OCI-LY7 (cell line): Measurements from ENCODE around the gene SYCP2. TPM values are rescaled to one million over a fixed set of nuclear protein-coding genes. Genes with fewer than 3 reads are reported as not detected.

Experiments
- BruUV-seq: library from RNA; stranded (reverse); fragments of 400-500 nt; replicated peaks from 2 replicates; lab custom pipeline; 2021; lab: Mats Ljungman, UMichigan
- CTCF ChIA-PET: fragments of 300-600 bp; sonication (Branson Sonifier 250); formaldehyde crosslinking; loops from one replicate; lab custom pipeline; 2022; ENCODE audit warnings: antibody characterized with exemption; ENCODE audit not compliant: unreplicated experiment; lab: Charles Lee
- POLR2A ChIA-PET: fragments of 300-600 bp; sonication (Branson Sonifier 250); formaldehyde crosslinking; loops from one replicate; lab custom pipeline; 2022; ENCODE audit warnings: antibody characterized with exemption; lab: Charles Lee
- DNase-seq: peaks from one replicate; pipeline ENCODE4 v3.0.0-alpha.2; 2015; ENCODE audit warnings: low spot score
- H2AFZ ChIP-seq: fragments of 200-600 bp; sonication (generic), shearing (Covaris generic); 2 replicates; pipeline ENCODE4 v1.6.1; 2014; ENCODE audit warnings: mild to moderate bottlenecking, antibody characterized with exemption, low read length, moderate library complexity
- H3K27ac ChIP-seq: fragments of 200-600 bp; sonication (generic); 2 replicates; pipeline ENCODE4 v1.5.1; 2014; ENCODE audit warnings: mixed run types, low read depth, mild to moderate bottlenecking, moderate library complexity, low read length, inconsistent platforms; ENCODE audit not compliant: poor library complexity, severe bottlenecking
- H3K36me3 ChIP-seq: fragments of 200-600 bp; sonication (generic); 2 replicates; pipeline ENCODE4 v1.6.1; 2014; ENCODE audit warnings: mild to moderate bottlenecking, antibody characterized with exemption, low read length, moderate library complexity, mixed read lengths; ENCODE audit not compliant: insufficient read depth
- H3K4me1 ChIP-seq: fragments of 200-600 bp; sonication (generic); 2 replicates; pipeline ENCODE4 v1.5.1; 2014; ENCODE audit warnings: mild to moderate bottlenecking, low read length; ENCODE audit not compliant: insufficient read depth, poor library complexity, severe bottlenecking
- H3K4me2 ChIP-seq: fragments of 200-600 bp; sonication (generic); 2 replicates; pipeline ENCODE4 v1.6.1; 2014; ENCODE audit warnings: mild to moderate bottlenecking, low read length
- H3K4me3 ChIP-seq: fragments of 200-600 bp; sonication (generic); 2 replicates; pipeline ENCODE4 v1.5.1; 2014; ENCODE audit warnings: mild to moderate bottlenecking, low read depth, low read length; ENCODE audit not compliant: poor library complexity, severe bottlenecking
- H3K79me2 ChIP-seq: fragments of 200-600 bp; sonication (generic); 2 replicates; pipeline ENCODE4 v1.6.1; 2016; ENCODE audit warnings: low read depth, mild to moderate bottlenecking, low read length, moderate library complexity, mixed read lengths; ENCODE audit not compliant: insufficient read depth
- H3K9me2 ChIP-seq: fragments of 200-600 bp; sonication (generic); 2 replicates; pipeline ENCODE4 v1.6.1; 2016; ENCODE audit warnings: mild to moderate bottlenecking, low read length, mixed read lengths; ENCODE audit not compliant: insufficient read depth
- H3K9me3 ChIP-seq: fragments of 200-600 bp; sonication (generic); 2 replicates; pipeline ENCODE4 v1.6.1; 2014; ENCODE audit warnings: mild to moderate bottlenecking, mixed run types, low read length, mixed read lengths
- H4K20me1 ChIP-seq: fragments of 200-600 bp; sonication (generic); 2 replicates; pipeline ENCODE4 v1.6.1; 2014; ENCODE audit warnings: mild to moderate bottlenecking, antibody characterized with exemption, low read length, moderate library complexity, mixed read lengths; ENCODE audit not compliant: insufficient read depth
- EZH2phosphoT487 ChIP-seq: fragments of 200-600 bp; sonication (generic); IDR thresholded peaks from 2 replicates; pipeline ENCODE4 v1.6.1; 2018; ENCODE audit warnings: low read depth, borderline replicate concordance, mild to moderate bottlenecking, mixed run types, antibody characterized with exemption, low read length, moderate library complexity, mixed read lengths
- intact Hi-C: fragments of 100-400 bp; cut with micrococcal nuclease; formaldehyde crosslinking; loops from one replicate; pipeline ENCODE4 v1.10.0; 2022; ENCODE audit not compliant: unreplicated experiment
- total RNA-seq, 2 experiments: library from RNA; depleted of rRNA in 1 of 2; stranded (reverse); fragments of >200 nt in 1 of 2; shearing (Covaris generic) in 1 of 2; gene quantifications; 2 replicates each; pipeline ENCODE4 v1.2.3, GENCODE V29; 2014 to 2022
- TF ChIP-seq, protein P1 (sequence below): fragments of 200-600 bp; sonication (generic); conservative IDR thresholded peaks from 2 replicates; pipeline ENCODE4 v1.5.1; 2014; ENCODE audit warnings: mild to moderate bottlenecking, antibody characterized with exemption, low read length, moderate library complexity, mixed read lengths

Gene SYCP2
- total RNA-seq, 2 experiments from 2014 or later, result 0.19 to 0.38 TPM

DNA sequence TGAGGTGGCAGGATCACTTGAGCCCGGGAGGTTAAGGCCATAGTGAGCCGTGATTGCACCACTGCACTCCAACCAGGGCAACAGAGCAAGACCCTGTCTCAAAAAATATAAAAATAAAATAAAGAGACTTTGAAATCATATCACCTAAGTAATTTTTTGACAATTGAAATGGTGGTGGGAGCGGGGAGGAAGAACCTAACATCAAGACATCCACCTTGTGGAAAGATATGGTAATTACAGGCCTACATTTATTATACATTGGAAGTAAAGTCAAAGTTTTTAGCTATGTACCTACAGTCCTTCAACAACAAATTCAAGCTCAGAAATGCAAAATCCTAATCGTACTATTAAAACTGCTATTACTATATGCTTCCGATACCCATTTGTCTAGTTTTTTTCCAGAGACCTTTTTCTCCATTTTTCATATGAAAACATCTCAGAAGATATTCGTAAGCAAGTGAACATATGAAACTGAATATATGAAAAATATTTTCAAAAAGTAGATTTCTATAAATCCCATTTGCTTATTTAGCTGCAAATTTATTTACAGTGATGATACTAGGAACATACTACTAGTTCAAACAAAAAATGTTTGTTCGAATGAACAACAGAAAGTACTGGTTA is 83.3 kb downstream of the SYCP2 start:
- no peaks in the 10 kb centered on the region for H4K20me1 ChIP-seq
- DNase-seq, result peak; percentile 45
- H3K79me2 ChIP-seq, result no peaks in the 10 kb centered on the region
- BruUV-seq, result no TSS peak
- H3K9me2 ChIP-seq, result no peaks in the 10 kb centered on the region
- H3K9me3 ChIP-seq, result no peaks in the 10 kb centered on the region
- no peaks in the 10 kb centered on the region for H3K36me3 ChIP-seq
- H3K4me2 ChIP-seq, result no peak overlapping the region
- no peak overlapping the region for H3K27ac ChIP-seq
- ChIA-PET CTCF (no interaction called here), POLR2A (interaction anchor here (0.8 kb wide), 1 partner anchor 62 kb away, joined by 3 read pairs; no protein-coding TSS in a partner anchor)
- TF ChIP-seq, protein P1, sequence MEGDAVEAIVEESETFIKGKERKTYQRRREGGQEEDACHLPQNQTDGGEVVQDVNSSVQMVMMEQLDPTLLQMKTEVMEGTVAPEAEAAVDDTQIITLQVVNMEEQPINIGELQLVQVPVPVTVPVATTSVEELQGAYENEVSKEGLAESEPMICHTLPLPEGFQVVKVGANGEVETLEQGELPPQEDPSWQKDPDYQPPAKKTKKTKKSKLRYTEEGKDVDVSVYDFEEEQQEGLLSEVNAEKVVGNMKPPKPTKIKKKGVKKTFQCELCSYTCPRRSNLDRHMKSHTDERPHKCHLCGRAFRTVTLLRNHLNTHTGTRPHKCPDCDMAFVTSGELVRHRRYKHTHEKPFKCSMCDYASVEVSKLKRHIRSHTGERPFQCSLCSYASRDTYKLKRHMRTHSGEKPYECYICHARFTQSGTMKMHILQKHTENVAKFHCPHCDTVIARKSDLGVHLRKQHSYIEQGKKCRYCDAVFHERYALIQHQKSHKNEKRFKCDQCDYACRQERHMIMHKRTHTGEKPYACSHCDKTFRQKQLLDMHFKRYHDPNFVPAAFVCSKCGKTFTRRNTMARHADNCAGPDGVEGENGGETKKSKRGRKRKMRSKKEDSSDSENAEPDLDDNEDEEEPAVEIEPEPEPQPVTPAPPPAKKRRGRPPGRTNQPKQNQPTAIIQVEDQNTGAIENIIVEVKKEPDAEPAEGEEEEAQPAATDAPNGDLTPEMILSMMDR, result peak; percentile 74
- TF ChIP-seq EZH2phosphoT487, result no peak
- H3K4me3 ChIP-seq, result no peak overlapping the region
- H3K4me1 ChIP-seq, result no peaks in the 10 kb centered on the region
- intact Hi-C loops, result loop anchor here (2.0 kb wide), 1 partner anchor 67 kb away; no protein-coding TSS in a partner anchor
- H2AFZ ChIP-seq, result no peak overlapping the region

DNA sequence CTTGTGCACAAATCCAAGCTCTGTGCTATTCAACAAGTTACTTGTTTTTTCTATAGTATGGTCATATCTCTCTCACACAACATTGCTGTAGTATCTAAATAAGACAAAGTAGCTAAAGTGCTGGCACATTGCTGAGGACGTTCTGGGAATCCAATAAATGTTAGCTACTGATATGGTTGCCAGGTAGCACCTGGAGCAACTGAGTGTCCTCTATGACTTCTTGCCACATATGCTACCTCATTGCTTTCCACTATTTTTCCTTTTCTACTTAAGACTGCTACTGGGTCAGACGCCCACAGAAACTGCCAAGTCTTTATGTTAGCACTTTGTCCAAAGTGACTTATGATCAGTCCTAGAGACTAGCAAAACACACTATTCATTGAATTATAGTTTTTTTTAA is 85.3 kb downstream of the SYCP2 start:
- no peak for DNase-seq
- H3K4me3 ChIP-seq, result no peak overlapping the region
- CTCF ChIA-PET, result no interaction called here
- H3K27ac ChIP-seq, result no peak overlapping the region
- no TSS peak for BruUV-seq
- H3K9me2 ChIP-seq, result no peaks in the 10 kb centered on the region
- H3K79me2 ChIP-seq, result no peaks in the 10 kb centered on the region
- H4K20me1 ChIP-seq, result no peaks in the 10 kb centered on the region
- no peaks in the 10 kb centered on the region for H3K36me3 ChIP-seq
- H3K4me1 ChIP-seq, result no peaks in the 10 kb centered on the region
- POLR2A ChIA-PET, result no interaction called here
- intact Hi-C loops, result loop anchor here (5.0 kb wide), 1 partner anchor 251 kb away; no protein-coding TSS in a partner anchor
- no peak for TF ChIP-seq EZH2phosphoT487
- TF ChIP-seq, protein P1, result no peak
- H2AFZ ChIP-seq, result no peak overlapping the region
- H3K9me3 ChIP-seq, result no peaks in the 10 kb centered on the region
- no peak overlapping the region for H3K4me2 ChIP-seq

DNA sequence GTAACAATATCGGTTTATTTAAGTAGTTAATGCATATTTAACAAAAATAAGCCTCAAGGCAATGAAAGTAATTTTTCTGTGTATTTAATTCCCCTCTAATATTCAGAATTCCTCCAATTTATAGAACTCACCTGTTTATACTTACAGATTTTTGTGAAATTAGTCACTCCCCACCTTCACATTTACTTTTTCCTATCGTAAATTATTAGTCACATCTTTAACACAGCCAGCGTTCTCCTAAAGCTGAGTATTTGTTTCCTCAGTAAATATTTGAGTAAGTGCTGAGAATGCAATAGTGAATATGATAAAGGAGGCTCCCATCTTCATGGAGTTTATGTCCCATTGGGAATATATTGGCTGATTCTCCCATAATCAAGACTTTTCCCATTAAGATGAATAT is 88.0 kb downstream of the SYCP2 start:
- intact Hi-C loops, result loop anchor here (5.0 kb wide), 1 partner anchor 248 kb away; no protein-coding TSS in a partner anchor
- TF ChIP-seq, protein P1, result no peak
- no peak for TF ChIP-seq EZH2phosphoT487
- ChIA-PET POLR2A (no interaction called here), CTCF (no interaction called here)
- Histone ChIP-seq H3K4me2 (no peak overlapping the region), H3K36me3 (no peaks in the 10 kb centered on the region), H4K20me1 (no peaks in the 10 kb centered on the region), H3K9me2 (no peaks in the 10 kb centered on the region), H3K4me1 (no peaks in the 10 kb centered on the region), H3K4me3 (no peak overlapping the region), H3K79me2 (no peaks in the 10 kb centered on the region), H3K27ac (no peak overlapping the region), H2AFZ (no peak overlapping the region), H3K9me3 (no peaks in the 10 kb centered on the region)
- no peak for DNase-seq
- no TSS peak for BruUV-seq
